ENCODE measurements around the gene RNPC3. TPM values are rescaled to one million over a fixed set of nuclear protein-coding genes. Genes with fewer than 3 reads are reported as not detected.

Gene RNPC3
- total RNA-seq, 4 donors from 2014 or later = 23.7 to 44.0 (median 29.3) TPM

- TF ChIP-seq CTCF (IDR thresholded peaks at IDR 0.05) = no peak
- no peak for ATAC-seq (ENCODE audit: low FRiP score)
Measured at GRCh38 chr1:103523346-103523745, 2.2 kb upstream of the RNPC3 start.

DNA sequence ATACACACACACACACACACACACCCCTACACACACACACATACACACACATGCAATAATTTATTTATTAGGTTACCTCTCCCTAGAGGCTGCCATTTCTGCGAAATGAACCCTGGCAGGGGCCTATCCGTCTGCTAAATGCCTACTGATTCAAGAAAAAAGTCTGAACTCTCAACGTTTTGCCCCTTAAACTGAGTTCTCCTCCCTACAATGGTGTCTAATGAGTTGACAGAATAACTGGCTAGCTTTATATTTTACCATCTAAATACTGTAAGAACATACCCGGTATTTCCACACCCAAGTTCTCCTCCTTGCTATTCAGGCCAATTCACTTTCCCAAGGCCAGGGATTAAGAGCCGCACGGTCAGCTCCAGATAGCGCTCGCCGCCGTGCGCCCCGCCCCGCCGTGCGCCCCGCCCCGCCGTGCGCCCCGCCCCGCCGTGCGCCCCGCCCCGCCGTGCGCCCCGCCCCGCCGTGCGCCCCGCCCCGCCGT is 339 bp upstream of the RNPC3 start:
- no peak for DNase-seq (ENCODE audit: low spot score)
- ATAC-seq (ENCODE audit: low FRiP score) = peak; percentile 87
- TF ChIP-seq CTCF (IDR thresholded peaks at IDR 0.05) = no peak

More at GRCh38 chr1:103523346-103523745, 2.2 kb upstream of the RNPC3 start:
- DNase-seq (ENCODE audit: low spot score) = no peak

GRCh38 chr1:103527331-103527730 is 1.8 kb downstream of the RNPC3 start:
- no peak for TF ChIP-seq CTCF (IDR thresholded peaks at IDR 0.05)
- ATAC-seq (ENCODE audit: low FRiP score) (no peak), DNase-seq (ENCODE audit: low spot score) (no peak)

DNA sequence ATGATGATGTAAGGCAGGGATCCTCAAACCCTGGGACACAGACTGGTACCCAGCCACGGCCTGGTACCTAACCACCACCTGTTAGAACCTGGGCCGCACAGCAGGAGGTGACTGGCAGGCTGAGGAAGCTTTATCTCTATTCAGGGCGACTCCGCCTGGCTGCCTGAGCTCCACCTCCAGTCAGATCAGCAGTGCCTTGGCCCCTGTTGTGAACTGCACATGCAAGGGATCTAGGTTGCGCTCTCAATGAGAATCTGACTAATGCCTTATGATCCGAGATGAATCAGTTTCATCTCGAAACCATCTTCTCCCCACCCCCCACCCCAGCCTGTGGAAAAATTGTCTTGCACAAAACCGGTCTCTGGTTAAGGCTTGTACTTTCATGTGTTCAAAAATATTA is 4.2 kb downstream of the RNPC3 start:
- no peak for ATAC-seq (ENCODE audit: low FRiP score)
- DNase-seq (ENCODE audit: low spot score) = no peak
- TF ChIP-seq CTCF (IDR thresholded peaks at IDR 0.05) = no peak

DNA sequence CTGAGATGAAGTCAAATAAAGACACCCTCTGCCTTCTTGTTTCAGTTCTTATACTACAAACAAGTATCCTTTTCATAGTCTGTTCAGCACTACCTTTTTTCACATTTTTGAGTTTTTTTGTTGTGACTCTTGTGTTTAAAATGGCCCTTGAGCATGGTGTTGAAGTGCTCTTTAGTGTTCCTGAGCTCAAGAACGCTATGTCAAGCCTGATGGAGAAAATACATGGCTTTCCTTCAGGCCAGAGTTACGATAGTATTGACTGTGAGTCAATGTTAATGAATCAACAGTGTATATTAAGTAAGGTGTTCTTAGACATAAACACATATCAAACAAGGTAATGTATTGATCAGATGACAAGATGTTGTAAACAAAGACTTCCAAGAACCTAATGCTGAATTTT is 12.7 kb downstream of the RNPC3 start:
- DNase-seq (ENCODE audit: low spot score) = no peak
- no peak for ATAC-seq (ENCODE audit: low FRiP score)

GRCh38 chr1:103541431-103541830 is 15.9 kb downstream of the RNPC3 start:
- TF ChIP-seq CTCF (IDR thresholded peaks at IDR 0.05) = no peak
- ATAC-seq (ENCODE audit: low FRiP score) (no peak), DNase-seq (ENCODE audit: low spot score) (no peak)

More for the DNA sequence above, 12.7 kb downstream of the RNPC3 start:
- no peak for TF ChIP-seq CTCF (IDR thresholded peaks at IDR 0.05)

GRCh38 chr1:103546496-103546895 is 21.0 kb downstream of the RNPC3 start:
- no peak for ATAC-seq (ENCODE audit: low FRiP score)
- DNase-seq (ENCODE audit: low spot score) = no peak
- TF ChIP-seq CTCF (IDR thresholded peaks at IDR 0.05) = no peak

Data from omental fat pad (tissue), 4 donors.